CD4-positive, alpha-beta T cell treated with Interleukin-17A for 1 hour (primary cell): Measurements from ENCODE around the gene SEMA4A.

Source experiments
- DNase-seq: peaks from one replicate; pipeline ENCODE4 v3.0.0-alpha.2; 2020

Gene SEMA4A

GRCh38 chr1:156153362-156153761 lies at the start of gene SEMA4A:
Gene SEMA4A (plus strand): TSS chr1:156153585. CDS start chr1:156154579, 994 bp downstream.
- no peak for DNase-seq

GRCh38 chr1:156104065-156104810 lies 49.1 kb upstream of the SEMA4A start:
- peak; percentile 91 for DNase-seq

- peak; percentile 23 for DNase-seq
Measured at GRCh38 chr1:156104861-156105832, 48.2 kb upstream of the SEMA4A start.

- no peak for DNase-seq
Measured at GRCh38 chr1:156106624-156107488, 46.5 kb upstream of the SEMA4A start.

GRCh38 chr1:156108057-156108456 lies 45.3 kb upstream of the SEMA4A start:
- DNase-seq: no peak

GRCh38 chr1:156108664-156109241 lies 44.6 kb upstream of the SEMA4A start:
- no peak for DNase-seq

GRCh38 chr1:156110252-156110651 lies 43.1 kb upstream of the SEMA4A start:
- no peak for DNase-seq

GRCh38 chr1:156111355-156111962 lies 41.9 kb upstream of the SEMA4A start:
- no peak for DNase-seq

- no peak for DNase-seq
Measured at GRCh38 chr1:156112276-156113137, 40.9 kb upstream of the SEMA4A start.

- no peak for DNase-seq
Measured at GRCh38 chr1:156113282-156113950, 40.0 kb upstream of the SEMA4A start.

GRCh38 chr1:156114101-156114918 lies 39.1 kb upstream of the SEMA4A start, which contains the start of gene LMNA:
Gene LMNA (plus strand): TSS chr1:156114711. CDS start chr1:156114919, 208 bp downstream.
- DNase-seq: peak; percentile 90

GRCh38 chr1:156114919-156115513 lies 38.4 kb upstream of the SEMA4A start:
- peak; percentile 35 for DNase-seq

GRCh38 chr1:156115514-156116374 lies 37.6 kb upstream of the SEMA4A start:
- peak; percentile 47 for DNase-seq

- DNase-seq: peak; percentile 36
Measured at GRCh38 chr1:156116731-156117130, 36.7 kb upstream of the SEMA4A start.

- peak; percentile 40 for DNase-seq
Measured at GRCh38 chr1:156117414-156118176, 35.8 kb upstream of the SEMA4A start.

- peak; percentile 46 for DNase-seq
Measured at GRCh38 chr1:156118177-156118868, 35.1 kb upstream of the SEMA4A start.
